SK-N-SH (cell line): ENCODE data around the gene SYCE1. TPM values are rescaled to one million over a fixed set of nuclear protein-coding genes. Genes with fewer than 3 reads are reported as not detected.

Experiments
- CTCF ChIA-PET: fragments of 300-600, 350-600 bp; formaldehyde crosslinking; extraction: SDS; loops from one replicate; lab custom pipeline; 2021; lab: Yijun Ruan, JAX
- POLR2A ChIA-PET: fragments of 350-600 bp; sonication (Branson Sonifier 250); formaldehyde crosslinking; extraction: SDS; loops from one replicate; lab custom pipeline; 2020; ENCODE audit warnings: antibody characterized with exemption, inconsistent platforms; lab: Yijun Ruan, JAX
- DNase-seq: peaks from one replicate; pipeline ENCODE4 v3.0.0; 2012
- H2AFZ ChIP-seq: fragments of 200-600 bp; sonication (generic); 2 replicates; pipeline ENCODE4 v1.8.1; 2016; ENCODE audit warnings: antibody characterized with exemption, mild to moderate bottlenecking, low read depth
- H3F3A ChIP-seq: fragments of 200-600 bp; sonication (generic); replicated peaks from 2 replicates; pipeline ENCODE3; 2016; ENCODE audit warnings: antibody characterized with exemption, mild to moderate bottlenecking; ENCODE audit not compliant: insufficient read depth
- H3K27ac ChIP-seq, 2 experiments: fragments of 200-500 bp in 1 of 2; fragments of 200-600 bp in 1 of 2; sonication (Bioruptor generic) in 1 of 2; sonication (generic), shearing (Covaris generic) in 1 of 2; 2 replicates each; pipeline versions ENCODE4 v1.5.1 to v1.6.1; 2014 to 2016; ENCODE audit warnings: low read depth in 2 of 2, inconsistent platforms in 1 of 2, low read length in 1 of 2, mild to moderate bottlenecking in 1 of 2, mixed read lengths in 1 of 2
- H3K27me3 ChIP-seq: fragments of 200-600 bp; sonication (generic), shearing (Covaris generic); 2 replicates; pipeline ENCODE4 v1.6.1; 2016; ENCODE audit warnings: mixed run types; ENCODE audit not compliant: insufficient read depth
- H3K36me3 ChIP-seq, 2 experiments: fragments of 200-500 bp in 1 of 2; fragments of 200-600 bp in 1 of 2; sonication (Bioruptor generic) in 1 of 2; sonication (generic) in 1 of 2; replicated peaks in 1 of 2; 2 replicates each; pipeline versions ENCODE3 to v1.5.1; 2014 to 2016; ENCODE audit warnings: low read length in 1 of 2, mild to moderate bottlenecking in 1 of 2; ENCODE audit not compliant: insufficient read depth in 2 of 2, control insufficient read depth in 1 of 2
- H3K4me1 ChIP-seq, 2 experiments: fragments of 200-500 bp in 1 of 2; fragments of 200-600 bp in 1 of 2; sonication (Bioruptor generic) in 1 of 2; sonication (generic), shearing (Covaris generic) in 1 of 2; 2 replicates each; pipeline versions ENCODE4 v1.5.1 to v1.6.1; 2014 to 2016; ENCODE audit warnings: low read depth in 1 of 2, low read length in 1 of 2, mixed run types in 1 of 2; ENCODE audit not compliant: insufficient read depth in 2 of 2, control insufficient read depth in 1 of 2
- H3K4me2 ChIP-seq: fragments of 200-600 bp; sonication (generic), shearing (Covaris generic); 2 replicates; pipeline ENCODE4 v1.6.1; 2017; ENCODE audit warnings: mixed run types
- H3K4me3 ChIP-seq, 2 experiments: fragments of 200-500 bp in 1 of 2; fragments of 200-600 bp in 1 of 2; sonication (Bioruptor generic) in 1 of 2; sonication (generic), shearing (Covaris generic) in 1 of 2; 2 replicates each; pipeline versions ENCODE4 v1.5.1 to v1.8.1; 2014 to 2016; ENCODE audit warnings: low read depth in 2 of 2, inconsistent platforms in 1 of 2, low read length in 1 of 2, mild to moderate bottlenecking in 1 of 2, mixed read lengths in 1 of 2, moderate library complexity in 1 of 2
- H3K79me2 ChIP-seq: fragments of 200-600 bp; sonication (generic); 2 replicates; pipeline ENCODE4 v1.8.1; 2017; ENCODE audit warnings: mild to moderate bottlenecking; ENCODE audit not compliant: insufficient read depth
- H3K9ac ChIP-seq: fragments of 200-600 bp; sonication (generic); 2 replicates; pipeline ENCODE4 v1.6.1; 2017; ENCODE audit warnings: mixed run types
- H3K9me2 ChIP-seq: fragments of 200-600 bp; sonication (generic); 2 replicates; pipeline ENCODE4 v1.6.1; 2017; ENCODE audit warnings: mixed run types
- H3K9me3 ChIP-seq: fragments of 200-600 bp; sonication (generic); 2 replicates; pipeline ENCODE4 v1.6.1; 2017; ENCODE audit warnings: mixed run types, mild to moderate bottlenecking, moderate library complexity
- H4K20me1 ChIP-seq: fragments of 200-600 bp; sonication (generic); 2 replicates; pipeline ENCODE4 v1.6.1; 2017; ENCODE audit warnings: mild to moderate bottlenecking, mixed run types; ENCODE audit not compliant: insufficient read depth
- EP300 ChIP-seq, 2 experiments: IDR thresholded peaks; 2 replicates each; pipeline versions ENCODE4 v1.4.0 to v1.6.1; 2012; ENCODE audit warnings: borderline replicate concordance in 1 of 2, low read depth in 1 of 2, low read length in 1 of 2
- FOSL2 ChIP-seq: IDR thresholded peaks from 2 replicates; pipeline ENCODE4 v1.4.0; 2012; ENCODE audit warnings: low read depth, mild to moderate bottlenecking, moderate library complexity, borderline replicate concordance
- GATA2 ChIP-seq: sonication (generic); formaldehyde crosslinking; IDR thresholded peaks from 2 replicates; pipeline ENCODE4 v1.5.0; 2020; ENCODE audit warnings: mild to moderate bottlenecking, missing genetic modification reagents
- JUND ChIP-seq: IDR thresholded peaks from 2 replicates; pipeline ENCODE4 v1.4.0; 2012
- SMC3 ChIP-seq: IDR thresholded peaks from 2 replicates; pipeline ENCODE4 v1.6.1; 2012; ENCODE audit warnings: low read depth, low read length, improper control_type of control experiment
- TCF12 ChIP-seq: IDR thresholded peaks from 2 replicates; pipeline ENCODE4 v1.4.0; 2012
- WGBS: methylation state at CpG from one replicate; pipeline ENCODE4 v1.1.6; 2017; ENCODE audit warnings: low lambda C conversion rate; 5-methylcytosine and 5-hydroxymethylcytosine counted together
- polyA plus RNA-seq, 3 experiments: library from polyadenylated mRNA; depleted of rRNA; stranded (reverse); fragments of >200 nt; gene quantifications; 2 replicates each; pipeline ENCODE4 v1.2.3, GENCODE V29; 2012
- TF ChIP-seq, protein P1 (sequence below): IDR thresholded peaks from 2 replicates; pipeline ENCODE4 v1.6.1; 2012; ENCODE audit warnings: mild to moderate bottlenecking, low read depth, low read length, moderate library complexity
- TF ChIP-seq, protein P2 (sequence below): fragments of 200-600 bp; sonication (generic); IDR thresholded peaks from 2 replicates; pipeline ENCODE4 v1.6.1; 2017; ENCODE audit warnings: antibody characterized with exemption, mild to moderate bottlenecking, moderate library complexity
- TF ChIP-seq, protein P3 (sequence below): fragments of 150-350 bp; IDR thresholded peaks from 2 replicates; pipeline ENCODE4 v1.6.1; 2016; ENCODE audit warnings: mild to moderate bottlenecking, low read depth, low read length

Gene SYCE1
- polyA plus RNA-seq, 1 of the 3 experiments (the other 2 are of a cell fraction) = not detected

DNA sequence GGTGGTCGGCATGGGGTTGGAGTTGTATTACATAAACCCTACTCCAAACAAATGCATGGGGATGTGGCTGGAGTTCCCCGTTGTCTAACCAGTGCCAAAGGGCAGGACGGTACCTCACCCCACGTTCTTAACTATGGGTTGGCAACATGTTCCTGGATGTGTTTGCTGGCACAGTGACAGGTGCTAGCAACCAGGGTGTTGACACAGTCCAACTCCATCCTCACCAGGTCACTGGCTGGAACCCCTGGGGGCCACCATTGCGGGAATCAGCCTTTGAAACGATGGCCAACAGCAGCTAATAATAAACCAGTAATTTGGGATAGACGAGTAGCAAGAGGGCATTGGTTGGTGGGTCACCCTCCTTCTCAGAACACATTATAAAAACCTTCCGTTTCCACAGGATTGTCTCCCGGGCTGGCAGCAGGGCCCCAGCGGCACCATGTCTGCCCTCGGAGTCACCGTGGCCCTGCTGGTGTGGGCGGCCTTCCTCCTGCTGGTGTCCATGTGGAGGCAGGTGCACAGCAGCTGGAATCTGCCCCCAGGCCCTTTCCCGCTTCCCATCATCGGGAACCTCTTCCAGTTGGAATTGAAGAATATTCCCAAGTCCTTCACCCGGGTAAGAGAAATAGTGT is 38.3 kb downstream of the SYCE1 start, which contains the start of gene CYP2E1 (continued):
- TF ChIP-seq, protein P1, sequence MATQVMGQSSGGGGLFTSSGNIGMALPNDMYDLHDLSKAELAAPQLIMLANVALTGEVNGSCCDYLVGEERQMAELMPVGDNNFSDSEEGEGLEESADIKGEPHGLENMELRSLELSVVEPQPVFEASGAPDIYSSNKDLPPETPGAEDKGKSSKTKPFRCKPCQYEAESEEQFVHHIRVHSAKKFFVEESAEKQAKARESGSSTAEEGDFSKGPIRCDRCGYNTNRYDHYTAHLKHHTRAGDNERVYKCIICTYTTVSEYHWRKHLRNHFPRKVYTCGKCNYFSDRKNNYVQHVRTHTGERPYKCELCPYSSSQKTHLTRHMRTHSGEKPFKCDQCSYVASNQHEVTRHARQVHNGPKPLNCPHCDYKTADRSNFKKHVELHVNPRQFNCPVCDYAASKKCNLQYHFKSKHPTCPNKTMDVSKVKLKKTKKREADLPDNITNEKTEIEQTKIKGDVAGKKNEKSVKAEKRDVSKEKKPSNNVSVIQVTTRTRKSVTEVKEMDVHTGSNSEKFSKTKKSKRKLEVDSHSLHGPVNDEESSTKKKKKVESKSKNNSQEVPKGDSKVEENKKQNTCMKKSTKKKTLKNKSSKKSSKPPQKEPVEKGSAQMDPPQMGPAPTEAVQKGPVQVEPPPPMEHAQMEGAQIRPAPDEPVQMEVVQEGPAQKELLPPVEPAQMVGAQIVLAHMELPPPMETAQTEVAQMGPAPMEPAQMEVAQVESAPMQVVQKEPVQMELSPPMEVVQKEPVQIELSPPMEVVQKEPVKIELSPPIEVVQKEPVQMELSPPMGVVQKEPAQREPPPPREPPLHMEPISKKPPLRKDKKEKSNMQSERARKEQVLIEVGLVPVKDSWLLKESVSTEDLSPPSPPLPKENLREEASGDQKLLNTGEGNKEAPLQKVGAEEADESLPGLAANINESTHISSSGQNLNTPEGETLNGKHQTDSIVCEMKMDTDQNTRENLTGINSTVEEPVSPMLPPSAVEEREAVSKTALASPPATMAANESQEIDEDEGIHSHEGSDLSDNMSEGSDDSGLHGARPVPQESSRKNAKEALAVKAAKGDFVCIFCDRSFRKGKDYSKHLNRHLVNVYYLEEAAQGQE = no peak
- TF ChIP-seq TCF12 (no peak), SMC3 (no peak), JUND (no peak)
- TF ChIP-seq, protein P2, sequence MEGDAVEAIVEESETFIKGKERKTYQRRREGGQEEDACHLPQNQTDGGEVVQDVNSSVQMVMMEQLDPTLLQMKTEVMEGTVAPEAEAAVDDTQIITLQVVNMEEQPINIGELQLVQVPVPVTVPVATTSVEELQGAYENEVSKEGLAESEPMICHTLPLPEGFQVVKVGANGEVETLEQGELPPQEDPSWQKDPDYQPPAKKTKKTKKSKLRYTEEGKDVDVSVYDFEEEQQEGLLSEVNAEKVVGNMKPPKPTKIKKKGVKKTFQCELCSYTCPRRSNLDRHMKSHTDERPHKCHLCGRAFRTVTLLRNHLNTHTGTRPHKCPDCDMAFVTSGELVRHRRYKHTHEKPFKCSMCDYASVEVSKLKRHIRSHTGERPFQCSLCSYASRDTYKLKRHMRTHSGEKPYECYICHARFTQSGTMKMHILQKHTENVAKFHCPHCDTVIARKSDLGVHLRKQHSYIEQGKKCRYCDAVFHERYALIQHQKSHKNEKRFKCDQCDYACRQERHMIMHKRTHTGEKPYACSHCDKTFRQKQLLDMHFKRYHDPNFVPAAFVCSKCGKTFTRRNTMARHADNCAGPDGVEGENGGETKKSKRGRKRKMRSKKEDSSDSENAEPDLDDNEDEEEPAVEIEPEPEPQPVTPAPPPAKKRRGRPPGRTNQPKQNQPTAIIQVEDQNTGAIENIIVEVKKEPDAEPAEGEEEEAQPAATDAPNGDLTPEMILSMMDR = no peak
- TF ChIP-seq, all 33 proteins: peak for 0

DNA sequence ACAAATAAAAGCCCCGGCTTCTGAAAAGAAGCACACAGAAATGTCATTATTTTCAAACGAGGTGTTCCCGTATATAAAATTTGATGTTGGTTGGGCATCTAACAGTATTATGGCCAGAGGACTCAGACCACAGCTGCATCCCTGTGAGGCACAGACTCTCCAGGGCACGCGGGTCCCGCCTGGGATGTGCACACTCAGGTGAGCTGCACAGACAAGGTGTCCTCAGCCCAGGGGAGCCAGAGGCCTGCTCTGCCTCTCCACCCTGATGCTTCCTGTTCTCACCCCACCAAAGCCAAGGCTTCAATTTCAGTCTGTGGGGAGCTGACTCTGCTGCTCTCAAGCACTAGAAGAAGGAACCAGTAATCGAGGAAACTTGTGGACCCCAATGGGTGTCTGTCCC is 39.9 kb downstream of the SYCE1 start:
- no peak for DNase-seq
- Histone ChIP-seq H3K27me3 (peaks cover 38% of the 10 kb centered on the region; the same call in 1 of the 2 replicates), H3K9me2 (no peaks in the 10 kb centered on the region), H2AFZ (no peak overlapping the region)
- no peak for TF ChIP-seq GATA2 (CRISPR knock-in tag)
- TF ChIP-seq, protein P3, sequence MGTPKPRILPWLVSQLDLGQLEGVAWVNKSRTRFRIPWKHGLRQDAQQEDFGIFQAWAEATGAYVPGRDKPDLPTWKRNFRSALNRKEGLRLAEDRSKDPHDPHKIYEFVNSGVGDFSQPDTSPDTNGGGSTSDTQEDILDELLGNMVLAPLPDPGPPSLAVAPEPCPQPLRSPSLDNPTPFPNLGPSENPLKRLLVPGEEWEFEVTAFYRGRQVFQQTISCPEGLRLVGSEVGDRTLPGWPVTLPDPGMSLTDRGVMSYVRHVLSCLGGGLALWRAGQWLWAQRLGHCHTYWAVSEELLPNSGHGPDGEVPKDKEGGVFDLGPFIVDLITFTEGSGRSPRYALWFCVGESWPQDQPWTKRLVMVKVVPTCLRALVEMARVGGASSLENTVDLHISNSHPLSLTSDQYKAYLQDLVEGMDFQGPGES = no peak
- no peak for TF ChIP-seq FOSL2
- TF ChIP-seq EP300 (IDR thresholded peaks at IDR 0.05; ENCODE audit: borderline replicate concordance in 1 of 2, low read depth in 1 of 2, low read length in 1 of 2) = no peak
- TF ChIP-seq, all 33 proteins: peak for 0
- Histone ChIP-seq H3K27ac (no peak overlapping the region), H4K20me1 (no peaks in the 10 kb centered on the region), H3K4me2 (no peak overlapping the region), H3K4me1 (peaks cover 0 to 4% of the 10 kb centered on the region in 2 experiments; a peak in 2 of 4 replicates), H3K79me2 (no peaks in the 10 kb centered on the region), H3K4me3 (no peak overlapping the region), H3K36me3 (no peaks in the 10 kb centered on the region), H3K9ac (no peak overlapping the region), H3K9me3 (peaks cover 4% of the 10 kb centered on the region; the same call in 1 of the 2 replicates), H3F3A (no peaks in the 10 kb centered on the region)
- POLR2A ChIA-PET = no interaction called here
- WGBS = 30% methylated on average over 4 of the region's 7 CpGs
- CTCF ChIA-PET = no interaction called here
